Thyroid gland (tissue), 4 donors: ENCODE results near the gene EFTUD2.

Source experiments
- CTCF ChIP-seq, 6 experiments: fragments of 200-600 bp in 3 of 6; fragments of 450-650 bp in 3 of 6; sonication (generic) in 3 of 6; IDR thresholded peaks; one replicate each; pipeline ENCODE4 v1.5.1; 2016 to 2019; ENCODE audit warnings: antibody characterized with exemption in 6 of 6, mild to moderate bottlenecking in 2 of 6, inconsistent platforms in 1 of 6, moderate library complexity in 1 of 6
- POLR2A ChIP-seq, 2 donors: fragments of 450-650 bp; IDR thresholded peaks; one replicate each; pipeline ENCODE4 v1.6.1; 2017; ENCODE audit warnings: antibody characterized with exemption in 2 of 2, mild to moderate bottlenecking in 2 of 2, moderate library complexity in 1 of 2

- TF ChIP-seq POLR2A (IDR thresholded peaks at IDR 0.05) (no peak), CTCF (IDR thresholded peaks at IDR 0.05) (no peak)
These were observed 23.5 kb downstream of the EFTUD2 start for GRCh38 chr17:44875761-44876160.
